ENCODE measurements around the gene FAM151B.

DNA sequence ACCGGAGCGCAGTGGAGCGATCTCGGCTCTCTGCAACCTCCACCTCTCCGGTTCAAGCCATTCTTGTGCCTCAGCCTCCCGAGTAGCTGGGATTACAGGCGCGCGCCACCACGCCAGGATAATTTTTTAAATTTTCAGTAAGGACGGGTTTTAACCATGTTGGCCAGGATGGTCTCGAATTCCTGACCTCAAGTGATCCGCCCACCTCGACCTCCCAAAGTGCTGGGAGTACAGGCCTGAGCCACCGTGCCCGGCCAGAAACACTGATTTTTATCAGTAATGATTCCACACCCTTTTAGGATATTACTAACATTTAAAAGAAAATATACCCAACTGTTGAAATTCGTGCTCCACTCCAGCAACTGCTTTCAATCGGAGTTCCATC lies 464 bp upstream of the FAM151B start:
- TF ChIP-seq, protein P1, sequence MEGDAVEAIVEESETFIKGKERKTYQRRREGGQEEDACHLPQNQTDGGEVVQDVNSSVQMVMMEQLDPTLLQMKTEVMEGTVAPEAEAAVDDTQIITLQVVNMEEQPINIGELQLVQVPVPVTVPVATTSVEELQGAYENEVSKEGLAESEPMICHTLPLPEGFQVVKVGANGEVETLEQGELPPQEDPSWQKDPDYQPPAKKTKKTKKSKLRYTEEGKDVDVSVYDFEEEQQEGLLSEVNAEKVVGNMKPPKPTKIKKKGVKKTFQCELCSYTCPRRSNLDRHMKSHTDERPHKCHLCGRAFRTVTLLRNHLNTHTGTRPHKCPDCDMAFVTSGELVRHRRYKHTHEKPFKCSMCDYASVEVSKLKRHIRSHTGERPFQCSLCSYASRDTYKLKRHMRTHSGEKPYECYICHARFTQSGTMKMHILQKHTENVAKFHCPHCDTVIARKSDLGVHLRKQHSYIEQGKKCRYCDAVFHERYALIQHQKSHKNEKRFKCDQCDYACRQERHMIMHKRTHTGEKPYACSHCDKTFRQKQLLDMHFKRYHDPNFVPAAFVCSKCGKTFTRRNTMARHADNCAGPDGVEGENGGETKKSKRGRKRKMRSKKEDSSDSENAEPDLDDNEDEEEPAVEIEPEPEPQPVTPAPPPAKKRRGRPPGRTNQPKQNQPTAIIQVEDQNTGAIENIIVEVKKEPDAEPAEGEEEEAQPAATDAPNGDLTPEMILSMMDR (IDR thresholded peaks at IDR 0.05), result no peak
- TF ChIP-seq POLR2A (IDR thresholded peaks at IDR 0.05), result no peak

Data from testis (tissue), 2 donors.